C4-2B (cell line): ENCODE measurements around the gene UBXN7.
"Not testable (repeated sequence)": the region's sequence is repeated elsewhere in the genome, so short reads cannot be mapped to it uniquely, and the experiment has no call there.

Experiments
- H3K27ac ChIP-seq: fragments of 450-650 bp; 2 replicates; pipeline ENCODE4 v1.5.1; 2017
- CTCF ChIP-seq: fragments of 450-650 bp; conservative IDR thresholded peaks from 2 replicates; pipeline ENCODE4 v1.5.1; 2017; ENCODE audit warnings: mild to moderate bottlenecking
- ZFX ChIP-seq: fragments of 450-650 bp; IDR thresholded peaks from 2 replicates; pipeline ENCODE4 v1.6.1; 2017

UBXN7 gene

DNA sequence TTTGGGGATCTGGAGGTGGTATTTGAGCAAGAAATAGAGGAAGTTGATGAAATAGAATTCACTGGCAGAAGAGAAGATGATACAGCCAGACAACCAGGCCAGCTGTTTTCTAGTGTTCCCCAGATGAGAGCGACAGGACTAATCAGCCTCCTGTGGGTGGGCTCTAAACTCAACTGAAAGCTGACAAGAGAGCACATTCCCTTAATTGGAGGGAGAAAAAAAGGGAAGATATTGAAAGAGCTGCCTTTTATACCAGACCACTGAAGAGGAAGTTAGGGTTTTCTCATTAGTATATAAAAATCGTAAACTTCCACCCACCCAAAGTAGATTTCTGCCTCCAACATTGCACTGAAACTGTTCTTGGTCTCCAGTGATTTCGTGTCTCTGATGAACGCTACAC is 87.6 kb downstream of the UBXN7 start:
- H3K27ac ChIP-seq = no peak overlapping the region
- TF ChIP-seq ZFX (no peak), CTCF (no peak)

GRCh38 chr3:196343917-196344316 is 88.3 kb downstream of the UBXN7 start:
- H3K27ac ChIP-seq = not testable (repeated sequence)

DNA sequence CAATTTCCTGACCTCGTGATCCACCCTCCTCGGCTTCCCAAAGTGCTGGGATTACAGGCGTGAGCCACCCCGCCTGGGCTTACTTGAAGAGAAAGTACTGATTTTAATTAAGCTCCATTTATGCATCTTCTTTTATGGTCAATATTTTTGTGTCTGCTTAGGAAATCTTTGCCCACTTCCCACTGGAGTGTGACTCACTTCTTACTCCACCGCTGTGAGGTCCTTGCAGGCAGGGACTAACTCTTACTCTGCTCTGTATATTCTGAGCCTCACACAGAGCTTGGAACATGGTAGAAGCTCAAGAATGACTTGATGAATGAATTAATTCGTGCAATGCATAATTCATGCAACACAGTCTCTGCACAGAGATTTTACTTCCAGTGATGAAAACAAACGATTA is 91.1 kb downstream of the UBXN7 start:
- no peak overlapping the region for H3K27ac ChIP-seq
- no peak for TF ChIP-seq CTCF
- TF ChIP-seq ZFX = no peak

- no peak for TF ChIP-seq ZFX
- no peak for TF ChIP-seq CTCF
- H3K27ac ChIP-seq = no peak overlapping the region
Observed at GRCh38 chr3:196340466-196340865, 91.8 kb downstream of the UBXN7 start.

GRCh38 chr3:196339493-196340254 is 92.6 kb downstream of the UBXN7 start:
- TF ChIP-seq CTCF (no peak), ZFX (no peak)
- no peak overlapping the region for H3K27ac ChIP-seq

GRCh38 chr3:196339044-196339443 is 93.2 kb downstream of the UBXN7 start:
- H3K27ac ChIP-seq = no peak overlapping the region
- TF ChIP-seq ZFX (no peak), CTCF (no peak)

DNA sequence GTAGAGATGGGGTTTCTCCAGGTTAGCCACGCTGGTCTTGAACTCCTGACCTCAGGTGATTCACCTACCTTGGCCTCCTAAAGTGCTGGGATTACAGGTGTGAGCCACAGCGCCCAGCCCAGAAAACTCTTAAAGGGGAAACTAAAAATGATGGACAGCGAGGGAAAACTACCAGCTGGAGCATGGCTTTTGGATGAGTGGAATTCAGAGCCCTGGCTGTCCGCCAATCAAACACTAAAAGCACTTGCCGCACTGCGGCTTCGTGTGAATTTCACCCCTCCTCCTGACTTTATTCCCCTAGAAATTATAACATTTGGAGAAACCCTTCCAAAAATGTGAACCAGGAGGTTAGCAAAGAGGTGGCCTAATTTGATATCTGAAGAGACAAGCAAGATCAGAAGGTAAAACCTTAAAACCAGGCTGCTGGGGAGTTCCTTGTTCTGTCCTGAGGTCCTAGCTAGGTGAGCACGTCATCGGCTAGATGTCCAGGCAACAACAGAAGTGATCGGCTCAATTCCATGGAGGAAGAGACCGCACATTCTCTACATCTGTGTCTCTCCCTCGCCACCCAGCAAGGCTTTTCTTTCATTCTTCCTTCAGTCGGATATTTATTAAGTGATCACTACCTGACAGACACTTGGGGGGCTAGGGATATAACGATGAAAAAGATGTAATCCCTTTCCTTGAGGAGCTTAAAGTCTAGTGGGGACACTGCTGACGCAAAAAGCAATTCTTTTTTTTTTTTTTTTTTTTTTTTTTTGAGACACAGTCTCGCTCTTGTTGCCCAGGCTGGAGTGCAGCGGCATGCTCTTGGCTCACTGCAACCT is 95.7 kb downstream of the UBXN7 start:
- no peak for TF ChIP-seq CTCF
- TF ChIP-seq ZFX = no peak
- H3K27ac ChIP-seq = no peak overlapping the region
